ENCODE results near the gene MCF2.

The MCF2 gene

GRCh38 chrX:139596068-139596467, 111.9 kb downstream of the MCF2 start:
- DNase-seq, result no peak

DNA sequence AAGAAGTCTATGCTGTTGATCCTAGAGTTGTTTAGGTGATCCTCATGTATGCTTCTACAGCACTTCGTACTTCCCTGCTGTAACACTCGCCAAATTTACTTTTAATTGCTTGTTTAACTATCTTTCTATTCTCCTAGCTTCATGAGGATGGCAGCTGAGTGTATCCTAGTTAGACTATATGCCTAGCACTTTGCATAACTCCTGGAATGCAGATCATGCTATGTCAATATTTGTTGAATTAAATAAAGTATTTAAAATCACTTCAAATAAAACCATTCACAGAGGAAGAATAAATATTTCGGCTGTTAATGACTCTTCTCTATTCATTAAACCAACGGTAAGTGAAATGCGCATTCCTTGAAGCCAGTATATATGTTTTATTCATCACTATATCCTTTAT, 122.4 kb downstream of the MCF2 start:
- DNase-seq, result no peak

DNA sequence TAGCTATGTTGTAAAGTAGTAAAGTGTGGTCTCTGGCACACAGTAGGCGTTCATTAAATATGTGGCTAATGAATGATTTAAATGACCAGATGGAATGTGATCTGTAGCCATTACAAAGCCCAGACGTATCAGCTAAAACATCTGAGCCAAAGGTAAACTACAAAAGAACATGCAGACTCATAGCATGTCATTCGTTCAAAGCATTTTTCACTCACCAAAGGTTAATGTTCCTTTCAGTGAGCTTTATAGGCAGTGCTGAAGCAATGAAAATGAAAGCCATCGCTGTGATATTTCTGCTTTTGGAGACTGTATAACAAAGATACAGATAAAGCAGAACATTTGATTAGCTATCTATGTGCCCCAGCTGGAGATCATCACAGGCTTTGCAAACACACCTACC, 126.9 kb downstream of the MCF2 start:
- DNase-seq, result no peak

DNA sequence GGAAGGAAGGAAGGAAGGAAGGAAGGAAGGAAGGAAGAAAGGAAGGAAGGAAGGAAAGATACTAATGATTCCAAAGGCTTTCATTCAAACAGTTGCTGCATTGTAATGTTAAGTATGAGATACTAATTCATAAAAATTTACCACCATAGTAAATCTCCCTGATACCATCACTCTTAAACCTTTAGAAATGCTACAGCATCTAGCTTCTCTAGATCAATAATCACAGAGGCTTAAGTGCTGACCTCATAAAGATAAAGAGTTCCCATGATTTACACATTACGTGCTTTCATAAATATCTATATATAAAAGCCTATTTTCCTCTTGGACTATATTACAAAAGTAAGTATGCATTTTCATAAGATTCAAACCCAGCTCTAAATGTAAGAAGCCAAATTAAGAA, 141.0 kb downstream of the MCF2 start:
- no peak for DNase-seq

GRCh38 chrX:139563251-139563650, 144.7 kb downstream of the MCF2 start:
- no peak for DNase-seq

DNA sequence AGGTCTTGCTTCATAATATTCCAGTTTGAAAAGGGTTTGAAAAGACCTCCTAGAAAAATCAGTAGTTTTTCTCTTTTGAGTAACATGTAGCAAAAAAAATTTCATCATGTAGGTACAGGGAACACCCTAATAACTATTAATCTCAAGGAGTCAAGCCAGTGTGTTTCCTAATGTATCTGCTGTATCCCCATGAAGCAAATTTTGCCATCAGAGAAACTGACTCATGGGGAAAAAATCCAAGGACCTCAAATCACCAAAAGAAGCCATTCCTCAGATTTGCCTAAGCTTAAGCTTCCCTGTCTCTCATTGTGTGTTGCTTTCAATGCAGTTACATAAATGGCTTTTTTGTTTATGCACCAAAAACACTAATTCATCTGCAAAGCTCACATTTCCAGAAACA, 147.7 kb downstream of the MCF2 start:
- DNase-seq, result no peak

GRCh38 chrX:139559383-139560042, 148.5 kb downstream of the MCF2 start:
- peak; percentile 4 for DNase-seq

GRCh38 chrX:139554991-139555675, 152.8 kb downstream of the MCF2 start:
- DNase-seq, result no peak

DNA sequence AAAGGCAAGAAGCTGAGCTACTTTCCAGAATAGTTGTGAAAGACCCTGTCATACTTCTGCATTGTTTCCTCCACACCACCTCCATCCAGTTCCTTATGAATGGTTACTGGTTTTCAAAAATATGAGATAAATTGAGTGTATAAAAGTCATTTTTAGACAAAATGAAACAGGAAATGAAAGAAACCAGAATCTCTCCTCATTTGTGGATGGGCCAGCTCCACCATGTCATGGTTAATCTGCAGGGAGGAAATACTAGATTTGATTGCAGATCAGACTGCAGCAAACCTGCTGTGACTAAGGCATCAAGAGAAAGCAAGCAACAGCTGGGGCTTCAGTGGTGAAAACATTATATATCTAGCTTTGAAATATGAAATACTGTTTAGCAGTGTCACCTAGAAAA, 153.6 kb downstream of the MCF2 start:
- no peak for DNase-seq

DNA sequence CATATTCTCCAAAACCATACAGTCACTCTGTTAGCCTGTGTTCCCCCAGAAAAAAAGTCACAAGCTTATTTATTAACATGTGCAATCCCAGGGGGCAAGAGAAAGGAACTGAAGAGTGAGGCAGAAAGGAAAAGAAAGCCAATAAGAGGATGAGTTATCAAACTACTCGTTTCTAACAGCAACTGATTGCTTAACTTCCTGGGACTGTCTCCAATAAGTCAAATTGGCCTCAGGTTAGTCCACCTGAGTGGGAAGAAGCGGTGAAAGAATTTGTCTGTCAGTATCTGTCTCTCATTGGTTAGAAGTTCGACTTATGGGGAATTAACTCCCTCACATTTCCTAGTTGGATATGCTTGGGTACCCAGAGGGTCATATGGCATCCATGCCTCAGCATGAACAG, 163.4 kb downstream of the MCF2 start:
- DNase-seq, result no peak

- DNase-seq, result no peak
Observed at GRCh38 chrX:139543920-139544319, 164.0 kb downstream of the MCF2 start.

GRCh38 chrX:139542652-139543051, 165.3 kb downstream of the MCF2 start:
- DNase-seq, result no peak

DNA sequence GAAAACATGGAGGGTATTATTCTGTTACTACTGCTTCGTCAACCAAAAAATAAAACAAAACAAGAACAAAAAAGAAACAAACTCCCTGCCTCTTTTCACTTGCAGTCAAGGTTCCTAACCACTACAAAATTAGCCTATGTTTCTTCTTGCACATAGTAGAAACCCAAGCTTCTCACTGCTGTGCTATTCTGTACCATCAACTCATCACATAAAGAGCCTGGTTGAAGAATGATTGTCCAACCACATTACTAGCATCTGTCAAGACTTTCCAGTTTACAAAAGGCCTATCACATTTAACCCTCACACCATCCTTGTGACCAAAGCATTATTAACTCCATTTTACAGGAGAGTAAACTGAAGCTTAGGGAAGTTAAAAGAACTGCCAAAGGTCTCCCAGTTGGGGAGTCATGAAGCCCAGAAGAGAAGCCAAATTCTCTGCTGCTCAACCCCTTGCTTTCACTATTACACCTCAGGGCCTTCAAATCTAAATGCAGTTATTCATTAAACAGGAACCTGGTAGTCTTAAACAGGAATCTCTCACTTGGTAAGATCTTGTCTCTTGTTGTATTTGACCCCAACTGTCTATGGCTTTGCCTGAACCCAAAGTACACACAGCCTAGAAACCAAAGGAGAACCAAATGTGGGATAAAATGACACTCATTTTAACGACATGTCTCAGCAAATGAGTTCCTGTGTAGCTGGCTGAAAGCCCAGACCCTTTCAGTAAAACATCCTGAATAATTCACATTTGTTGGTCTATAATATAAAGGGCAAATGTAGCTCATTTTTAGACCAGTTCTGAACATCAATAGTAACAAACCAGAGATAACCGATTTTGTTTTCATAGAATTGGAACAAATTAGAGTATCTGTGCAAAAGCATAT, 168.8 kb downstream of the MCF2 start:
- no peak for DNase-seq

GRCh38 chrX:139533444-139533843, 174.5 kb downstream of the MCF2 start:
- DNase-seq, result no peak

DNA sequence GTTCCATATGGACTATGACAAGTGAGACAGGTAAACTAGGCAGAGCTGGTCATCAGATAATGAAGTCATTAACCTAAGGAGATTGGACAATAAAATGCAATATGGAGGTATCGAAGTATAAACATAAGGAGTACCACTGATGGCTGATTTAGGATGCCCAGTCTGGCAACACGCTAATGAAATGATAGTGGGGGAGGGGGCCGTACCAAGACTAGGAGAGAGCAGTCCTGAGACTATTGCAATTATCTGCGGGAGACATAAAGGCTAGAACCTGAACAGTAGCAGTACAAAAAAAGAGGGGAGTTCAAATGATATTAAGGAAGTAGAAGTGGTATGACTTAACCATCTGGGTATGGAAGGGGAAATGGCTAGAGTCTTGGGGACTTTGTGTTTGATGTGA, 175.1 kb downstream of the MCF2 start:
- no peak for DNase-seq

All from NCI-H2171 treated with DMSO at 0.1 percent for 48 hours (cell line).